Measurements from ENCODE around the gene PDE4B. TPM values are rescaled to one million over a fixed set of nuclear protein-coding genes. Genes with fewer than 3 reads are reported as not detected.

PDE4B gene
- polyA plus RNA-seq, 4 donors, result 1.1 to 5.2 (median 3.7) TPM

GRCh38 chr1:66206563-66207144, 414.0 kb downstream of the PDE4B start:
- Histone ChIP-seq H3K27ac (ENCODE audit: low read depth in 1 of 3, low read length in 2 of 3) (peak overlapping the region in 1 of 3 donors; percentile 7), H3K4me3 (ENCODE audit: low read depth in 1 of 3, low read length in 3 of 3) (no peak overlapping the region), H3K36me3 (ENCODE audit: control insufficient read depth in 3 of 3, insufficient read depth in 2 of 3, low read depth in 1 of 3, low read length in 3 of 3) (no peaks in the 10 kb centered on the region), H3K27me3 (ENCODE audit: control insufficient read depth in 3 of 3, insufficient read depth in 3 of 3, low read length in 3 of 3) (peaks cover 0 to 1% (median 0%) of the 10 kb centered on the region in 3 donors), H3K9me3 (ENCODE audit: control insufficient read depth in 2 of 2, insufficient read depth in 1 of 2, low read depth in 1 of 2, low read length in 1 of 2) (peaks cover 0 to 9% of the 10 kb centered on the region in 2 donors), H3K4me1 (ENCODE audit: control insufficient read depth in 3 of 3, insufficient read depth in 2 of 3, low read depth in 1 of 3, low read length in 2 of 3) (no peaks in the 10 kb centered on the region)
- DNase-seq, result no peak
- FAIRE-seq, result no peak
- WGBS, 3 donors, result 13 to 36% (median 29%) methylated on average over 2 of the region's 2 CpGs

- DNase-seq, result no peak
- Histone ChIP-seq H3K4me3 (ENCODE audit: low read depth in 1 of 3, low read length in 3 of 3) (no peak overlapping the region), H3K4me1 (ENCODE audit: control insufficient read depth in 3 of 3, insufficient read depth in 2 of 3, low read depth in 1 of 3, low read length in 2 of 3) (no peaks in the 10 kb centered on the region), H3K36me3 (ENCODE audit: control insufficient read depth in 3 of 3, insufficient read depth in 2 of 3, low read depth in 1 of 3, low read length in 3 of 3) (no peaks in the 10 kb centered on the region), H3K9me3 (ENCODE audit: control insufficient read depth in 2 of 2, insufficient read depth in 1 of 2, low read depth in 1 of 2, low read length in 1 of 2) (peaks cover 0 to 9% of the 10 kb centered on the region in 2 donors), H3K27me3 (ENCODE audit: control insufficient read depth in 3 of 3, insufficient read depth in 3 of 3, low read length in 3 of 3) (peaks cover 0 to 1% (median 0%) of the 10 kb centered on the region in 3 donors), H3K27ac (ENCODE audit: low read depth in 1 of 3, low read length in 2 of 3) (no peak overlapping the region)
- WGBS, 3 donors, result 31 to 36% (median 32%) methylated on average over 3 of the region's 3 CpGs
- FAIRE-seq, result no peak
Observed at GRCh38 chr1:66207484-66207883, 414.8 kb downstream of the PDE4B start.

DNA sequence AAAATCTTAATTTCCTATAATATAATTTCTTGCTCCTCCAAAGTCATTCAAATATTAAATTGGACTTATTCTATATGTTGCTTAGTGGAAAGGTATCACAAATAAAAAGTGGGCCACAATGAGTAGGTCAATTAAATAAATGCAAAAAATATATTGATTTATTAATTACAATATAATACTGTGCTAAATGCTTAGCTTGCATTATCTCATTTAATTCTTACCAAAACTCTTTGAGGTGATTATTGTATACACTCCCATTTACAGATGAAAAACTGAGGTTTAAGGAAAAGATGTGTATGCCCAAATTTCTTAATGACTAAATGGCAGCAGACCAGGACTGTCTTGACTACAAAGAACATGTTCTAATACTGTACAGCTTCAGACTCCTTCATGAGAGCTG, 415.9 kb downstream of the PDE4B start:
- no peaks in the 10 kb centered on the region for H3K4me1 ChIP-seq (ENCODE audit: control insufficient read depth in 3 of 3, insufficient read depth in 2 of 3, low read depth in 1 of 3, low read length in 2 of 3)
- H3K36me3 ChIP-seq (ENCODE audit: control insufficient read depth in 3 of 3, insufficient read depth in 2 of 3, low read depth in 1 of 3, low read length in 3 of 3), result no peaks in the 10 kb centered on the region
- FAIRE-seq (no peak), DNase-seq (no peak)
- no peak overlapping the region for H3K4me3 ChIP-seq (ENCODE audit: low read depth in 1 of 3, low read length in 3 of 3)
- peaks cover 0 to 9% of the 10 kb centered on the region in 2 donors for H3K9me3 ChIP-seq (ENCODE audit: control insufficient read depth in 2 of 2, insufficient read depth in 1 of 2, low read depth in 1 of 2, low read length in 1 of 2)
- no peak overlapping the region for H3K27ac ChIP-seq (ENCODE audit: low read depth in 1 of 3, low read length in 2 of 3)
- peaks cover 0 to 1% (median 0%) of the 10 kb centered on the region in 3 donors for H3K27me3 ChIP-seq (ENCODE audit: control insufficient read depth in 3 of 3, insufficient read depth in 3 of 3, low read length in 3 of 3)

DNA sequence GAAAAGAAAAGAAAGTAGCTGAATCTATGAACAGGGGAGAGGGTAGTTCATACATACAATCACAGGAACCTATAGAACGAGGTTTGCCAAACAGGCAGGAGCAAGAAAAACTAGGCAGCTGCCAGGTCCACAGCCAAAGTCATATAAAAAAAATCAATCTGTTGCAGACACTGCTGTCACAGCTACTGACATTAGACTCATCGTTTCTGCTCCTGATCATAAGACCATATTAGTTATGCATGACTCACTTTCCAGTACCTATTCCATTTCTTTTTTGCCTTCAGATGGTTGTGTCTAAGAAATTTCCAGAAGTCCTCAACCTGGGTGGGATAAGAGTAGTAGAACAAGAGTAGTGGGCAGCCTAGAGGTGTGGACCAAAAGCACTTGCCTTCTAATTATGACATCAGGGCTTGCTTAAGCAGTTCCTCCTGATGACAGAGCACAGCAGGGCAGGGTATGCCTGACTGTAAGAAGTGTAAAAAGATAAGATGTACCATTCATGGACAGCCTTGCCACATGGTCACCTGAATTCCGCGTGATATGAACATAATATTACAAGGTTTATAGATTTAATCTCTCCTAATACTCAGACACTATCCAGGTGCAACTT, 418.0 kb downstream of the PDE4B start:
- Histone ChIP-seq H3K4me1 (ENCODE audit: control insufficient read depth in 3 of 3, insufficient read depth in 2 of 3, low read depth in 1 of 3, low read length in 2 of 3) (no peaks in the 10 kb centered on the region), H3K4me3 (ENCODE audit: low read depth in 1 of 3, low read length in 3 of 3) (no peak overlapping the region), H3K27ac (ENCODE audit: low read depth in 1 of 3, low read length in 2 of 3) (no peak overlapping the region), H3K27me3 (ENCODE audit: control insufficient read depth in 3 of 3, insufficient read depth in 3 of 3, low read length in 3 of 3) (peaks cover 0 to 1% (median 0%) of the 10 kb centered on the region in 3 donors), H3K36me3 (ENCODE audit: control insufficient read depth in 3 of 3, insufficient read depth in 2 of 3, low read depth in 1 of 3, low read length in 3 of 3) (no peaks in the 10 kb centered on the region), H3K9me3 (ENCODE audit: control insufficient read depth in 2 of 2, insufficient read depth in 1 of 2, low read depth in 1 of 2, low read length in 1 of 2) (no peaks in the 10 kb centered on the region)
- DNase-seq (no peak), FAIRE-seq (no peak)
- 79 to 86% (median 80%) methylated on average over 4 of the region's 4 CpGs for WGBS, 3 donors

GRCh38 chr1:66211521-66211920, 418.8 kb downstream of the PDE4B start:
- H3K27me3 ChIP-seq (ENCODE audit: control insufficient read depth in 3 of 3, insufficient read depth in 3 of 3, low read length in 3 of 3), result no peaks in the 10 kb centered on the region
- no peak overlapping the region for H3K27ac ChIP-seq (ENCODE audit: low read depth in 1 of 3, low read length in 2 of 3)
- H3K4me3 ChIP-seq (ENCODE audit: low read depth in 1 of 3, low read length in 3 of 3), result no peak overlapping the region
- no peaks in the 10 kb centered on the region for H3K9me3 ChIP-seq (ENCODE audit: control insufficient read depth in 2 of 2, insufficient read depth in 1 of 2, low read depth in 1 of 2, low read length in 1 of 2)
- DNase-seq, result no peak
- 76 to 78% (median 77%) methylated on average over 5 of the region's 5 CpGs for WGBS, 3 donors
- FAIRE-seq, result no peak
- H3K4me1 ChIP-seq (ENCODE audit: control insufficient read depth in 3 of 3, insufficient read depth in 2 of 3, low read depth in 1 of 3, low read length in 2 of 3), result no peaks in the 10 kb centered on the region
- H3K36me3 ChIP-seq (ENCODE audit: control insufficient read depth in 3 of 3, insufficient read depth in 2 of 3, low read depth in 1 of 3, low read length in 3 of 3), result no peaks in the 10 kb centered on the region

DNA sequence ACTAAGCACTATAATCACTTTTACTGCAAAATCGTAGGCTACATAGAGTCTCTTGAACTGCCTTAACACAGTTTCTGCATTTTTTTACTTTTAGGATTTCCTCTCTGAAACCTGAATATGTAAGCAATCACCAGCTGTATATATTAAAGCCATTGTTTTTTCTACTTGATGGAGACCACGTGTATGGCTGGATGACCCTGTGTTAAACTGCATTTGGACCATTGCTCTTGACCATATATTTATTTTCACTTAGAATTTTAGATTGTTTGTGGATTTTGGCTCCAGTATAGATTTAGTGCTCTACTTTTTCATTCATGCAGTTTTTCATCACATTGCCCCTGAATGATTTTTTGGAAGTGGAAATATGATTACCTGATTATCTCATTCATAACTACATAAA, 420.8 kb downstream of the PDE4B start:
- FAIRE-seq, result no peak
- DNase-seq, result no peak
- no peak overlapping the region for H3K27ac ChIP-seq (ENCODE audit: low read depth in 1 of 3, low read length in 2 of 3)
- no peaks in the 10 kb centered on the region for H3K36me3 ChIP-seq (ENCODE audit: control insufficient read depth in 3 of 3, insufficient read depth in 2 of 3, low read depth in 1 of 3, low read length in 3 of 3)
- no peaks in the 10 kb centered on the region for H3K4me1 ChIP-seq (ENCODE audit: control insufficient read depth in 3 of 3, insufficient read depth in 2 of 3, low read depth in 1 of 3, low read length in 2 of 3)
- H3K27me3 ChIP-seq (ENCODE audit: control insufficient read depth in 3 of 3, insufficient read depth in 3 of 3, low read length in 3 of 3), result no peaks in the 10 kb centered on the region
- WGBS, 3 donors, result 47 to 61% (median 48%) methylated on average over 2 of the region's 2 CpGs
- no peaks in the 10 kb centered on the region for H3K9me3 ChIP-seq (ENCODE audit: control insufficient read depth in 2 of 2, insufficient read depth in 1 of 2, low read depth in 1 of 2, low read length in 1 of 2)
- no peak overlapping the region for H3K4me3 ChIP-seq (ENCODE audit: low read depth in 1 of 3, low read length in 3 of 3)

DNA sequence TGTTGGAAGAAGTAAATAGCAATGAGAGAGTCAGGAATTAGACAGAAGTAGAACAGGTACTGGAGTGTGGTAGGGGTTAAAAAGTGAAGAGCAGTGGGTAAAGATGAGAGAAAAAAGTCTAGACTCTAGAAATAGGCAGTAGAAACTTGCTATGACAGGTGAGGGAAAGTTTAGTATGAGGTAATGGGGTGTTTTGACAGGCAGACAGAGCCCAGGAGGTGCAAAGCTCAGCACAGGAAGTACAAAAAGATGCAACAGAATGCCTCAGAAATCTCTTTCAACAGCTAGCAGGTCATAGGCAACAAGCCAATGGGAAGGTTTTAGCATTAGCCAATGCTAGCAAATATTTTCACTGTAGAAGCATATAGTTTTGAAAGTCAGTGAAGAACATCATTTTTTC, 422.2 kb downstream of the PDE4B start:
- H3K9me3 ChIP-seq (ENCODE audit: control insufficient read depth in 2 of 2, insufficient read depth in 1 of 2, low read depth in 1 of 2, low read length in 1 of 2), result no peaks in the 10 kb centered on the region
- no peaks in the 10 kb centered on the region for H3K4me1 ChIP-seq (ENCODE audit: control insufficient read depth in 3 of 3, insufficient read depth in 2 of 3, low read depth in 1 of 3, low read length in 2 of 3)
- H3K4me3 ChIP-seq (ENCODE audit: low read depth in 1 of 3, low read length in 3 of 3), result no peak overlapping the region
- H3K36me3 ChIP-seq (ENCODE audit: control insufficient read depth in 3 of 3, insufficient read depth in 2 of 3, low read depth in 1 of 3, low read length in 3 of 3), result no peaks in the 10 kb centered on the region
- FAIRE-seq, result no peak
- H3K27ac ChIP-seq (ENCODE audit: low read depth in 1 of 3, low read length in 2 of 3), result no peak overlapping the region
- H3K27me3 ChIP-seq (ENCODE audit: control insufficient read depth in 3 of 3, insufficient read depth in 3 of 3, low read length in 3 of 3), result no peaks in the 10 kb centered on the region
- no peak for DNase-seq

- Histone ChIP-seq H3K27ac (ENCODE audit: low read depth in 1 of 3, low read length in 2 of 3) (no peak overlapping the region), H3K9me3 (ENCODE audit: control insufficient read depth in 2 of 2, insufficient read depth in 1 of 2, low read depth in 1 of 2, low read length in 1 of 2) (no peaks in the 10 kb centered on the region), H3K36me3 (ENCODE audit: control insufficient read depth in 3 of 3, insufficient read depth in 2 of 3, low read depth in 1 of 3, low read length in 3 of 3) (no peaks in the 10 kb centered on the region), H3K4me3 (ENCODE audit: low read depth in 1 of 3, low read length in 3 of 3) (no peak overlapping the region), H3K27me3 (ENCODE audit: control insufficient read depth in 3 of 3, insufficient read depth in 3 of 3, low read length in 3 of 3) (no peaks in the 10 kb centered on the region), H3K4me1 (ENCODE audit: control insufficient read depth in 3 of 3, insufficient read depth in 2 of 3, low read depth in 1 of 3, low read length in 2 of 3) (no peaks in the 10 kb centered on the region)
- 89 to 97% (median 93%) methylated on average over 1 of the region's 1 CpG for WGBS, 3 donors
- FAIRE-seq (no peak), DNase-seq (no peak)
Observed at GRCh38 chr1:66217021-66217420, 424.3 kb downstream of the PDE4B start.

DNA sequence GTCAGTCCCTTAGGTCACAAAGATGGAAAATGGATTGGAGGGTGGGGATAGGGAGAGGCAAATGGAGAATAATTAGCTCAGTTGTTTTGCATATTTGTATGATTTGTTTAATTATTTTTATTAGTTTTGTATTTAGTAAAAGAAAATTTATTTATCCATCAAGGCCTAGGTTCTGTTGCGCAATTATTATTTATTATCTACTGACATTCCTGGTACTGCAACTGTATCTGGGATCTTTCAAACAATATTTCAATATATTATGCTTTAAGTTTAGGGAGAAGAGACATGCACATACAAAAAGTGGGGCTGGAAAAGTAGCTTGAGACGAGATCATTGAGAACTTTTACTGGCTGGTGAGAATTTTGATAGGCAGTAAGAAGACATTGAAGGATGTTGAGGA, 424.9 kb downstream of the PDE4B start:
- H3K4me3 ChIP-seq (ENCODE audit: low read depth in 1 of 3, low read length in 3 of 3), result no peak overlapping the region
- no peak for FAIRE-seq
- WGBS, 3 donors, result 89 to 96% (median 91%) methylated on average over 2 of the region's 2 CpGs
- H3K4me1 ChIP-seq (ENCODE audit: control insufficient read depth in 3 of 3, insufficient read depth in 2 of 3, low read depth in 1 of 3, low read length in 2 of 3), result no peaks in the 10 kb centered on the region
- no peaks in the 10 kb centered on the region for H3K36me3 ChIP-seq (ENCODE audit: control insufficient read depth in 3 of 3, insufficient read depth in 2 of 3, low read depth in 1 of 3, low read length in 3 of 3)
- no peaks in the 10 kb centered on the region for H3K9me3 ChIP-seq (ENCODE audit: control insufficient read depth in 2 of 2, insufficient read depth in 1 of 2, low read depth in 1 of 2, low read length in 1 of 2)
- no peaks in the 10 kb centered on the region for H3K27me3 ChIP-seq (ENCODE audit: control insufficient read depth in 3 of 3, insufficient read depth in 3 of 3, low read length in 3 of 3)
- no peak for DNase-seq
- no peak overlapping the region for H3K27ac ChIP-seq (ENCODE audit: low read depth in 1 of 3, low read length in 2 of 3)
